WERI-Rb-1 (cell line): ENCODE results near the gene TTLL3.
A peak's percentile ranks its signal among the peaks of the same experiment; 100 is the strongest.

ENCODE experiments used
- DNase-seq: peaks from one replicate; pipeline ENCODE4 v3.0.0-alpha.2; 2020
- H3K27ac ChIP-seq: fragments of 250-450 bp; sonication (Bioruptor Pico); 2 replicates; pipeline ENCODE4 v1.5.1; 2020; ENCODE audit warnings: mild to moderate bottlenecking, moderate library complexity
- H3K27me3 ChIP-seq: fragments of 250-450 bp; sonication (Bioruptor Pico); 2 replicates; pipeline ENCODE4 v1.5.1; 2021; ENCODE audit warnings: mild to moderate bottlenecking, low read depth, moderate library complexity; ENCODE audit not compliant: insufficient read depth, severe bottlenecking
- H3K36me3 ChIP-seq: fragments of 250-450 bp; sonication (Bioruptor Pico); 2 replicates; pipeline ENCODE4 v1.5.1; 2020; ENCODE audit warnings: mild to moderate bottlenecking, moderate library complexity
- H3K4me3 ChIP-seq: 2 replicates; pipeline ENCODE4 v1.5.1; 2011; ENCODE audit warnings: low read depth, mild to moderate bottlenecking, control low read depth, low read length
- H3K9me3 ChIP-seq: fragments of 250-450 bp; sonication (Bioruptor Pico); 2 replicates; pipeline ENCODE4 v1.5.1; 2021; ENCODE audit warnings: mild to moderate bottlenecking, moderate library complexity; ENCODE audit not compliant: severe bottlenecking
- TF ChIP-seq, protein P1 (sequence below): IDR thresholded peaks from 2 replicates; pipeline ENCODE4 v1.5.1; 2011; ENCODE audit warnings: low read depth, mild to moderate bottlenecking, control low read depth, inconsistent platforms, low read length

TTLL3 gene

DNA sequence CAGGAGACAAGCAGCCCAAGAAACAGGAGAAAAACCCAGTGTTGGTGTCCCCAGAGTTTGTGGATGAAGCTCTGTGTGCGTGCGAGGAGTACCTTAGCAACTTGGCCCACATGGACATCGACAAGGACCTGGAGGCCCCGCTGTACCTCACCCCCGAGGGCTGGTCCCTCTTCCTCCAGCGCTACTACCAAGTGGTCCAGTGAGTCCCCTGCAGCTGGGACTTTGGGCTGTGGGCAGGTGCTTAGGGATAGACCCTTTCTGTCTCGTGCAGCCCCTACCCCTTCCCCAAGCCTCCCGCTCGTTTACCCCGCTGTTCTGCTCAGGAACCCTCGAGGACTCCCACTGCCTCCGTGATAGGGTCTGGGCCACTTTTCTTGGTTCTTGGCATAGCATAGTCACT, 10.5 kb downstream of the TTLL3 start:
- Histone ChIP-seq H3K36me3 (no peaks in the 10 kb centered on the region), H3K27me3 (no peaks in the 10 kb centered on the region), H3K9me3 (no peaks in the 10 kb centered on the region), H3K27ac (no peak overlapping the region), H3K4me3 (no peak overlapping the region)
- TF ChIP-seq, protein P1, sequence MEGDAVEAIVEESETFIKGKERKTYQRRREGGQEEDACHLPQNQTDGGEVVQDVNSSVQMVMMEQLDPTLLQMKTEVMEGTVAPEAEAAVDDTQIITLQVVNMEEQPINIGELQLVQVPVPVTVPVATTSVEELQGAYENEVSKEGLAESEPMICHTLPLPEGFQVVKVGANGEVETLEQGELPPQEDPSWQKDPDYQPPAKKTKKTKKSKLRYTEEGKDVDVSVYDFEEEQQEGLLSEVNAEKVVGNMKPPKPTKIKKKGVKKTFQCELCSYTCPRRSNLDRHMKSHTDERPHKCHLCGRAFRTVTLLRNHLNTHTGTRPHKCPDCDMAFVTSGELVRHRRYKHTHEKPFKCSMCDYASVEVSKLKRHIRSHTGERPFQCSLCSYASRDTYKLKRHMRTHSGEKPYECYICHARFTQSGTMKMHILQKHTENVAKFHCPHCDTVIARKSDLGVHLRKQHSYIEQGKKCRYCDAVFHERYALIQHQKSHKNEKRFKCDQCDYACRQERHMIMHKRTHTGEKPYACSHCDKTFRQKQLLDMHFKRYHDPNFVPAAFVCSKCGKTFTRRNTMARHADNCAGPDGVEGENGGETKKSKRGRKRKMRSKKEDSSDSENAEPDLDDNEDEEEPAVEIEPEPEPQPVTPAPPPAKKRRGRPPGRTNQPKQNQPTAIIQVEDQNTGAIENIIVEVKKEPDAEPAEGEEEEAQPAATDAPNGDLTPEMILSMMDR: no peak
- DNase-seq: no peak

DNA sequence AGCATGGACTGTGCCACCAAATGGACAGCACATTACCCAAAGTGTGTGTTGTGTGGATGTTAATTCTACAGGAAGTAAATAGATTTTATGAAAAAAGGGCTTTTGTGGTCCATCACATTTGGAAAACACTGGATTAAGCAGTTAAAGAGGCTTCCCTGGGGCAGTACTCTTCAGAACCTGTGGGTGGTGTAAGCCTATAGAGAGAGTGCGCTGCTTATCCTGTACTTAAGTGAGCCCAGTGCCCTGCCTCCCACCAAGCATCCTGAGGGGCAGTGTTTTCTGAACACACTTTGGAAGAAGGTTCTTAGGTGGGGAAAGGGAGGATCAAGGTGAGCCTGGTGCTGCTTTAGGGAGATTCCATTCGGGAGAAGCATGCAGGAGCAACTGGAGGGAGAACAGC, 10.9 kb downstream of the TTLL3 start:
- peak; percentile 47 for DNase-seq

DNA sequence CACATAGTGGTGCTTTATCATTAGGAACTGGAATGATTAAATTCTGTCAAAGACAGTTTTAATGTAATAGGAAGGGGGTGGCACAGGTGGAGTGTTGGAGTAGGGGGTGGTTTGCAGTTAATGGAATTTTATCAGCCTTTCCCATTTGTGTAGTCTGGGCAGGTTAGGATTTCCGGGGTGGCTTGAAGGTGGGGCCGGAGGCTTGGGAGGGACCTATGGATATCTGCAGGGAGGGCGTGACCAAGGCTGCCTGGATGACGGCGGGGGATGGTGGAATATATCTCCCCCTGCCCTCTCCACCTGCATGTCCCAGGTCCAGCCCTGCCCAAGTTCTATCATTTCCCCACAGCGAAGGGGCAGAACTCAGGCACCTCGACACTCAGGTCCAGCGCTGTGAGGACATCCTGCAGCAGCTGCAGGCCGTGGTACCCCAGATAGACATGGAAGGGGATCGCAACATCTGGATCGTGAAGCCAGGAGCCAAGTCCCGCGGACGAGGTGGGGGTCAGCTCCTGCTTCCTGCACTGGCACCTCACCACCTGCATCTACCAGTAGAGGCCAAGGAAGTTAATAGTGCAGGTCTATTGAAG, 15.5 kb downstream of the TTLL3 start:
- Histone ChIP-seq H3K36me3 (peaks cover 18% of the 10 kb centered on the region), H3K4me3 (no peak overlapping the region), H3K27ac (no peak overlapping the region), H3K9me3 (no peaks in the 10 kb centered on the region), H3K27me3 (no peaks in the 10 kb centered on the region)
- no peak for DNase-seq
- TF ChIP-seq, protein P1: no peak

More for the DNA sequence above, 10.9 kb downstream of the TTLL3 start:
- TF ChIP-seq, protein P1: peak; percentile 59
- Histone ChIP-seq H3K4me3 (no peak overlapping the region), H3K36me3 (no peaks in the 10 kb centered on the region), H3K9me3 (no peaks in the 10 kb centered on the region), H3K27me3 (no peaks in the 10 kb centered on the region), H3K27ac (no peak overlapping the region)

DNA sequence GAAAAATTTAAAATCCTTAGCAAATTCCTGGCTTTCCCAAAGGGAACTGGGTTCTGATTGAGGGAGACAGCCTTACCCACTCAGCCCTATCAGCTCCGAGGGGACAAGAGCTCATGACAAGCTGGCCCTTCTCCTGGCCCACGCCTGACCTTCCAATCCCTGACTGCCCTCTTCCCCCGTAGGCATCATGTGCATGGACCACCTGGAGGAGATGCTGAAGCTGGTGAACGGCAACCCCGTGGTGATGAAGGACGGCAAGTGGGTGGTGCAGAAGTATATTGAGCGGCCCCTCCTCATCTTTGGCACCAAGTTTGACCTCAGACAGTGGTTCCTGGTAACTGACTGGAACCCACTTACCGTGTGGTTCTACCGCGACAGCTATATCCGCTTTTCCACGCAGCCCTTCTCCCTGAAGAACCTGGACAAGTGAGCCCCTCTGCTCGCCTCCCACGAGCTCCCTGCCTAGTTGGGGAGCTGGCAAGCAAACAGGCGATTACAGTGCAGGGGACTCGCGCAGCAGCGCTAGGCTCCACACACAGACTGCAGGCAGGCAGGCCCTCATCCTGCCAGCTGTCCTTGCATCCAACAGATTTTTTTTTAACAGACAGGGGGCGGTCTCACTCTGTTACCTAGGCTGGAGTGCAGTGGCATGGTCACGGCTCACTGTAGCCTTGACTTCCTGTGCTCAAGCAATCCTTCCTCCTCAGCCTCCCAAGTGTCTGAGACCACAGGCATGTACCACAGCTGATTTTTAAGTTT, 16.9 kb downstream of the TTLL3 start:
- no peaks in the 10 kb centered on the region for H3K9me3 ChIP-seq
- peak; percentile 61 for DNase-seq
- TF ChIP-seq, protein P1: peak; percentile 68
- H3K27ac ChIP-seq: peak overlapping the region; percentile 19; the same call in 1 of the 2 replicates
- no peaks in the 10 kb centered on the region for H3K27me3 ChIP-seq
- H3K4me3 ChIP-seq: no peak overlapping the region
- peaks cover 18% of the 10 kb centered on the region for H3K36me3 ChIP-seq

DNA sequence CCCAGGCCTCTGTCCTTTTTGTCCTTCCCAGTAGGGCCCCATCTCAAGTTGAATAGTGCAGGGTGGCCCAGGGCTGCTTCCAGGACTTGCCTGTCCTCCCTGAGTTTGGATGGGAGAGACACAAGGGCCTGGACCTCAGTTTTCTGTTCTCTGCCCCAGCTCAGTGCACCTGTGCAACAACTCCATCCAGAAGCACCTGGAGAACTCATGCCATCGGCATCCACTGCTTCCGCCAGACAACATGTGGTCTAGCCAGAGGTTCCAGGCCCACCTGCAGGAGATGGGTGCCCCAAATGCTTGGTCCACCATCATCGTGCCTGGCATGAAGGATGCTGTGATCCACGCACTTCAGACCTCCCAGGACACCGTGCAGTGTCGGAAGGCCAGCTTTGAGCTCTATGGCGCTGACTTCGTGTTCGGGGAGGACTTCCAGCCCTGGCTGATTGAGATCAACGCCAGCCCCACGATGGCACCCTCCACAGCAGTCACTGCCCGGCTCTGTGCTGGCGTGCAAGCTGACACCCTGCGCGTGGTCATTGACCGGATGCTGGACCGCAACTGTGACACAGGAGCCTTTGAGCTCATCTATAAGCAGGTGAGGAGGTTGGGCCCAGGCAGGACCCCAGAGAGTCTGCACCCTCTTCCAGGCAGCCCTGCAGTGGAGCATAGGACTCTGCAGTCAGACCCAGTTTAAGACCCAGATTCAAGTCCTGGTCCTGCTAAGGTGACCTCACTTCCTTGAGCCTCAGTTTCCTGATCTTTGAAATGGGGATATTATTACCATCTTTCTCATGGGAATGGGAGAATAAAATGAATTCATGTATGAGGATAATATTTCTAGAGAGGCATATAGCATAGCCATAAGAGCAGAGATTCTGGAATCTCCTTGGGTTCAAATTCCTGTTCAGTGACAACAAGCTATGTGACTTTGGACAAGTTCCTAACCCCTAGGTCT, 19.0 kb downstream of the TTLL3 start:
- H3K9me3 ChIP-seq: no peaks in the 10 kb centered on the region
- DNase-seq: no peak
- H3K27me3 ChIP-seq: no peaks in the 10 kb centered on the region
- no peak overlapping the region for H3K4me3 ChIP-seq
- TF ChIP-seq, protein P1: no peak
- H3K27ac ChIP-seq: no peak overlapping the region
- H3K36me3 ChIP-seq: peaks cover 18% of the 10 kb centered on the region
